22Rv1 (cell line): ENCODE data around the gene ATL1.

ENCODE experiments used
- ZFX ChIP-seq: fragments of 450-650 bp; IDR thresholded peaks from 2 replicates; pipeline ENCODE4 v1.6.1; 2017; ENCODE audit warnings: antibody characterized with exemption, borderline replicate concordance
- TF ChIP-seq, protein P1 (sequence below): fragments of 450-650 bp; IDR thresholded peaks from 2 replicates; pipeline ENCODE4 v1.5.1; 2017; ENCODE audit warnings: mild to moderate bottlenecking

DNA sequence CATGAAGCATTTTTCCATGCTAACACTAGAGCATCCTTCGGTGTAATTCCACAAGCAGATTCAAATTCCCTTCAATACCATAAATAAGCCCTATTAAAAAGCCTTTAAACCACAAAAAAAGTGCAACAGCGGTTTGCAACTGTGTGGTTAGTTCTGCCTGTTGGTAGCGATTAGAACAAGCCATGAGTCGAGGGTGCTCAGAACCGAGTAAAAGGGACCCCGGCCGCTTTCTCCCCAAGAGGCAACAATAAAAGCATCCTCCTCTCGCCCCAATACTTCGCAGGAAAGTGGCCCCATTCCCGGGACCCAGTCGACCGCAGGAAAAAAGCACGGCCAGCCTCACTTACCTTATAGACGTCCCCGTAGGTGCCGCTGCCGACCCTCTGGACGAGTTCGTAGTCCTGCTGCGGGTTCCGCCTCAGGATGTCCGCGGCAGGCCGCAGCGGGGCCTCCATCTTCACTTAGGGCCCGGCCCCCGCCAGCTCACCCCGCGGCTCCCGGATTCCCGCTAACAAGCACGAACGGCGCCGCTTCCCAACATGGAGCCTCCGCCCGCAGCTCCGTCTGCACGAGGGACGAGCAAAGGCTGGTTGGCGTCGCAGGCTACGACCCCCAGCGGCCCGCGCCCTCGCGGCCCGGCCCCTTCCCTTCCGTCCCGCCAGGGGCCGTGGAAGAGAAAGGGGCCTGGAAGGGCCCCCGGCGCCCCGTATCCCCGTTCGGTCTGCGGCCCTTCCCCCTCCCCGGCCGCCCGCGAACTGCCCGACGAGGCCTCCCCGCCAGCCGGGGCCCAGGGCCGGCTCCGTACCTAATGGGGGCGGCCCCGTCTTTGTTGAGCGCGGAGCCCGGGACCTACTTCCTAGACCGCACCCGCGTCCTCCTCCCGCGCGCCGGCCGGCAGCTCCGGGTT, 28.1 kb upstream of the ATL1 start:
- TF ChIP-seq, protein P1, sequence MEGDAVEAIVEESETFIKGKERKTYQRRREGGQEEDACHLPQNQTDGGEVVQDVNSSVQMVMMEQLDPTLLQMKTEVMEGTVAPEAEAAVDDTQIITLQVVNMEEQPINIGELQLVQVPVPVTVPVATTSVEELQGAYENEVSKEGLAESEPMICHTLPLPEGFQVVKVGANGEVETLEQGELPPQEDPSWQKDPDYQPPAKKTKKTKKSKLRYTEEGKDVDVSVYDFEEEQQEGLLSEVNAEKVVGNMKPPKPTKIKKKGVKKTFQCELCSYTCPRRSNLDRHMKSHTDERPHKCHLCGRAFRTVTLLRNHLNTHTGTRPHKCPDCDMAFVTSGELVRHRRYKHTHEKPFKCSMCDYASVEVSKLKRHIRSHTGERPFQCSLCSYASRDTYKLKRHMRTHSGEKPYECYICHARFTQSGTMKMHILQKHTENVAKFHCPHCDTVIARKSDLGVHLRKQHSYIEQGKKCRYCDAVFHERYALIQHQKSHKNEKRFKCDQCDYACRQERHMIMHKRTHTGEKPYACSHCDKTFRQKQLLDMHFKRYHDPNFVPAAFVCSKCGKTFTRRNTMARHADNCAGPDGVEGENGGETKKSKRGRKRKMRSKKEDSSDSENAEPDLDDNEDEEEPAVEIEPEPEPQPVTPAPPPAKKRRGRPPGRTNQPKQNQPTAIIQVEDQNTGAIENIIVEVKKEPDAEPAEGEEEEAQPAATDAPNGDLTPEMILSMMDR: no peak
- no peak for TF ChIP-seq ZFX
